Osteoblast (primary cell): ENCODE data around the gene COL4A1. TPM values are rescaled to one million over a fixed set of nuclear protein-coding genes. Genes with fewer than 3 reads are reported as not detected.

ENCODE experiments used
- DNase-seq: peaks from one replicate; pipeline ENCODE4 v3.0.0; 2011; ENCODE audit warnings: low spot score, mixed read lengths; ENCODE audit not compliant: insufficient read length; ENCODE audit errors: missing footprints
- H2AFZ ChIP-seq: 2 replicates; pipeline ENCODE4 v1.6.0; 2011; ENCODE audit warnings: mild to moderate bottlenecking, low read length
- H3K27ac ChIP-seq: 2 replicates; pipeline ENCODE4 v1.5.1; 2011; ENCODE audit warnings: mild to moderate bottlenecking, low read depth, low read length, moderate library complexity
- H3K27me3 ChIP-seq: 2 replicates; pipeline ENCODE4 v1.6.0; 2012; ENCODE audit warnings: mild to moderate bottlenecking, control low read depth, inconsistent platforms, low read length, moderate library complexity; ENCODE audit not compliant: insufficient read depth
- H3K36me3 ChIP-seq: 2 replicates; pipeline ENCODE4 v1.5.1; 2011; ENCODE audit warnings: mild to moderate bottlenecking, low read length, control low read depth, moderate library complexity; ENCODE audit not compliant: insufficient read depth
- H3K4me1 ChIP-seq: 2 replicates; pipeline ENCODE4 v1.5.1; 2011; ENCODE audit warnings: mild to moderate bottlenecking, low read length, control low read depth, moderate library complexity; ENCODE audit not compliant: insufficient read depth
- H3K4me2 ChIP-seq: 2 replicates; pipeline ENCODE4 v1.6.0; 2011; ENCODE audit warnings: mild to moderate bottlenecking, low read length; ENCODE audit not compliant: insufficient read depth
- H3K4me3 ChIP-seq: fragments of 200-600 bp; sonication (generic); 3 replicates; pipeline ENCODE4 v1.5.1; 2012; ENCODE audit warnings: mild to moderate bottlenecking, low read length, inconsistent platforms; ENCODE audit not compliant: insufficient read depth
- H3K79me2 ChIP-seq: 2 replicates; pipeline ENCODE4 v1.6.0; 2012; ENCODE audit warnings: mild to moderate bottlenecking, low read length, control low read depth, inconsistent platforms; ENCODE audit not compliant: insufficient read depth
- H3K9me3 ChIP-seq: 2 replicates; pipeline ENCODE4 v1.5.1; 2011; ENCODE audit warnings: low read depth, low read length, control low read depth
- H4K20me1 ChIP-seq: 2 replicates; pipeline ENCODE4 v1.6.0; 2012; ENCODE audit warnings: mild to moderate bottlenecking, low read length, control low read depth; ENCODE audit not compliant: insufficient read depth
- total RNA-seq: library from RNA; depleted of rRNA; stranded (reverse); fragments of >200 nt; gene quantifications from 2 replicates; pipeline ENCODE4 v1.2.3, GENCODE V29; 2012
- TF ChIP-seq, protein P1 (sequence below): IDR thresholded peaks from 2 replicates; pipeline ENCODE4 v1.5.1; 2011; ENCODE audit warnings: mild to moderate bottlenecking, low read depth, low read length, moderate library complexity; ENCODE audit errors: extremely low read depth

COL4A1 gene
- total RNA-seq, 1 donor = 412 TPM

DNA sequence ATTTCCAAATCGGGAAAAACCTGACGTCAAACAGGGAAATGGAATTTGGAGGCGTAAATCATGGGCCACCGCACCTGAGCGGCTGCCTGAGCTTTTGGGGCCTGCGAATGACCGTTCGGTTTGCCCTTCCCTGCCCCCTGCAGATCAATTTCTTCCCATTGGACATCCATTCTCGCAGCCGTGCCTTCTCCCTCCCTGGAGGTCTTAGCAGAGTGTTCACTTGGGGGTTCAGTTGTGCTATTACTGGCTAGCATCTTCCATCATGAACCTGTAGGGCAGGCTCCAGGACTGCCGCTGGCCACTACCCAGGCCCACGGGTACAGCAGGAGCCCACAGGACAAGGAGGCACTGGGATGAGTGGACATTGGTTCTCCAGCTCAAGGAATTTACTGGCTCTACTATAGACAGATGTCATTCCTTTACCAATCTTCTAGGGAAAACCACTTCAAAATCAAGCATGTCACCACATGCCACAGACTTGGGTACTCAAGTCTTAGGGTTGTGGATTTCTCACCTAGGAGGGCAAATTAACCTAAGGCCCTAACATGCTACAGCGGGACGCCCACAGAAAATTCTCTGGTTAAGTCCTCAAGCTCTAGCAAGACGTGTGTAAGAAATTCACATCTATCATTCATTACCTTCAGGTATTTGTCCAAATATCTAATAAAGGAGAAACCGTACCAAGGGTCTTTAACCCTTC lies 75.5 kb downstream of the COL4A1 start:
- DNase-seq = no peak
- no peaks in the 10 kb centered on the region for H3K9me3 ChIP-seq
- H3K27me3 ChIP-seq = no peaks in the 10 kb centered on the region
- peaks cover 17% of the 10 kb centered on the region for H3K4me1 ChIP-seq
- H2AFZ ChIP-seq = no peak overlapping the region
- TF ChIP-seq, protein P1, sequence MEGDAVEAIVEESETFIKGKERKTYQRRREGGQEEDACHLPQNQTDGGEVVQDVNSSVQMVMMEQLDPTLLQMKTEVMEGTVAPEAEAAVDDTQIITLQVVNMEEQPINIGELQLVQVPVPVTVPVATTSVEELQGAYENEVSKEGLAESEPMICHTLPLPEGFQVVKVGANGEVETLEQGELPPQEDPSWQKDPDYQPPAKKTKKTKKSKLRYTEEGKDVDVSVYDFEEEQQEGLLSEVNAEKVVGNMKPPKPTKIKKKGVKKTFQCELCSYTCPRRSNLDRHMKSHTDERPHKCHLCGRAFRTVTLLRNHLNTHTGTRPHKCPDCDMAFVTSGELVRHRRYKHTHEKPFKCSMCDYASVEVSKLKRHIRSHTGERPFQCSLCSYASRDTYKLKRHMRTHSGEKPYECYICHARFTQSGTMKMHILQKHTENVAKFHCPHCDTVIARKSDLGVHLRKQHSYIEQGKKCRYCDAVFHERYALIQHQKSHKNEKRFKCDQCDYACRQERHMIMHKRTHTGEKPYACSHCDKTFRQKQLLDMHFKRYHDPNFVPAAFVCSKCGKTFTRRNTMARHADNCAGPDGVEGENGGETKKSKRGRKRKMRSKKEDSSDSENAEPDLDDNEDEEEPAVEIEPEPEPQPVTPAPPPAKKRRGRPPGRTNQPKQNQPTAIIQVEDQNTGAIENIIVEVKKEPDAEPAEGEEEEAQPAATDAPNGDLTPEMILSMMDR = no peak
- H3K4me2 ChIP-seq = no peak overlapping the region
- H3K4me3 ChIP-seq = no peak overlapping the region
- H4K20me1 ChIP-seq = no peaks in the 10 kb centered on the region
- peaks cover 3% of the 10 kb centered on the region for H3K36me3 ChIP-seq
- H3K79me2 ChIP-seq = peaks cover 32% of the 10 kb centered on the region
- no peak overlapping the region for H3K27ac ChIP-seq

DNA sequence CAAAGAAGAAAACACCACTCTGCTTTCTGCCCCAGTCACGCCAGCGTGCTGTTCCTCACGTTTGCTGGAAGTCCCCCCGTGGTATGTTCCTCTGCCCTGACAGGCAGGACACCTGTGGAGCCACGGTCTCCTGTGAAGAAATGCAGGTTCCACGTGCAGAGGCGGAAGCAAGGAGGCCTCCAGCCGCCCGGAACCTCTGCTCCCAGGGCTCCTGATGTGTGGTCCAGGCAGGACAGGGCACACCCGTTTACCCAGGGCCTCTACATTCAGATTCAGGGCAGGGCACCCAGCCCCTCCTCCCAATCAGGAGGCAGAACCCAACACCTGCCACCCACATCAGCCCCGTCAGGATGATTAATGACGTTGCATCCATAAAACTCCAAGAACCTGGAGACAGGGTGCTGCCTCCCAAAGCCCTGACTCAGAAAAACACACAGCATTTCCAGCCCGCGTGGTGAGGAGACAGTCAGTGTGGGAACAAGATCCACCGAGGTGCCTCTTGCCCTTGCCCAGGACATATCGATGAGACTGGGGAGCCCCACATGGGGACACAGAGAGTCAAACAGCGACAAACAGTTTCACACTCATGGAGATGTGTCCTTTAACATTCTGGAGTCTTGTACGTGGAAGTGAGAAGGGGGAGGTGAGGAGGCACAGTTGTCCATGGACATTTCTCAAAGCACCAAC lies 76.2 kb downstream of the COL4A1 start:
- Histone ChIP-seq H3K9me3 (no peaks in the 10 kb centered on the region), H3K36me3 (no peaks in the 10 kb centered on the region), H3K27ac (no peak overlapping the region), H3K79me2 (peaks cover 30% of the 10 kb centered on the region), H3K4me1 (peaks cover 17% of the 10 kb centered on the region), H3K27me3 (no peaks in the 10 kb centered on the region), H4K20me1 (no peaks in the 10 kb centered on the region), H3K4me3 (no peak overlapping the region), H3K4me2 (no peak overlapping the region), H2AFZ (no peak overlapping the region)
- no peak for DNase-seq
- TF ChIP-seq, protein P1 = no peak

DNA sequence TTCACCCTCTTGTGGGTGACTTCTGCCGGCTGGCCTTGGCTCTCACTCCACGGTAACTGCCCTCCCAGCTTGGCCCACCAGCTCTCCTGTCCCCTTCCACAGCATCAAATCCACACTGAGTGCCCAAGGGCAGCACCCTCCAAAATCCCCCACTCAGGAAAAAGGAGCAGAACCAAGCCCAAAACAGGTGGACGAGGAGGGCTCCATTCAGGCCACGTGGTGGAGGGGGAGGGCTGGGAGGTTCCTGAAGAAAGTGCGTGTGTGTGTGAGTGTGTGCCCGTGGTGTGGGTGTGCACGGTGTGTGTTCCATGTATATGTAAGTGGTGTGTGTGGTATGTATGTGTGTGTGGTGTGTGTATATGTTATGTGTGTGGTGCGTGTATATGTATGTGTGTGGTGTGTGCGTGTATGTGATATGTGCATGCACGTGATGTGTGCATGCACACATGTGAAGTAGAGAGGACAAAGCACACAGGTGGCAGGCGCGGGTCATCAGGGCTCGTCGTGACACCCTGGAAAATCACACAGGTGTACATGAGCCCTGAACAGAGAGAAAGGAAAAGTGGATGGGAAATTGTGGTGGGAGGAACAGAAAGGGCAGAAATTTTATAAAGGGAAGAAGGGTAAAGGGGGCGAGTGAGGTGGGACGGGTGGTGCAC lies 76.9 kb downstream of the COL4A1 start:
- no peaks in the 10 kb centered on the region for H3K27me3 ChIP-seq
- no peaks in the 10 kb centered on the region for H3K9me3 ChIP-seq
- no peak overlapping the region for H3K4me3 ChIP-seq
- peaks cover 30% of the 10 kb centered on the region for H3K79me2 ChIP-seq
- H2AFZ ChIP-seq = no peak overlapping the region
- no peak overlapping the region for H3K27ac ChIP-seq
- peaks cover 17% of the 10 kb centered on the region for H3K4me1 ChIP-seq
- no peaks in the 10 kb centered on the region for H4K20me1 ChIP-seq
- no peak overlapping the region for H3K4me2 ChIP-seq
- DNase-seq = no peak
- no peaks in the 10 kb centered on the region for H3K36me3 ChIP-seq
- TF ChIP-seq, protein P1 = no peak
